H9 (cell line): ENCODE data around the gene AGBL4. TPM values are rescaled to one million over a fixed set of nuclear protein-coding genes. Genes with fewer than 3 reads are reported as not detected.

Experiments used
- DNase-seq: peaks from one replicate; pipeline ENCODE4 v3.0.0-alpha.2; 2017
- H2AFZ ChIP-seq: one replicate; pipeline ENCODE4 v1.6.1; 2013; ENCODE audit warnings: mild to moderate bottlenecking, low read length, control low read depth, moderate library complexity
- H2AK5ac ChIP-seq: 2 replicates; pipeline ENCODE4 v1.6.1; 2013; ENCODE audit warnings: low read length, control low read depth, mixed read lengths; ENCODE audit not compliant: insufficient read length
- H2BK120ac ChIP-seq: one replicate; pipeline ENCODE4 v1.6.1; 2013; ENCODE audit warnings: low read depth, mild to moderate bottlenecking, low read length, control low read depth, inconsistent platforms; ENCODE audit not compliant: poor library complexity, severe bottlenecking
- H2BK12ac ChIP-seq: 2 replicates; pipeline ENCODE4 v1.6.1; 2013; ENCODE audit warnings: low read length, control low read depth, mixed read lengths, low read depth; ENCODE audit not compliant: insufficient read length
- H2BK15ac ChIP-seq: 2 replicates; pipeline ENCODE4 v1.6.1; 2013; ENCODE audit warnings: low read depth, low read length, control low read depth
- H2BK20ac ChIP-seq: one replicate; pipeline ENCODE4 v1.6.1; 2013; ENCODE audit warnings: low read depth, mild to moderate bottlenecking, low read length, control low read depth, inconsistent platforms; ENCODE audit not compliant: poor library complexity, severe bottlenecking
- H2BK5ac ChIP-seq: 2 replicates; pipeline ENCODE4 v1.6.1; 2013; ENCODE audit warnings: low read length, control low read depth, mixed read lengths; ENCODE audit not compliant: insufficient read length
- H3K14ac ChIP-seq: 2 replicates; pipeline ENCODE4 v1.6.1; 2013; ENCODE audit warnings: low read length, control low read depth; ENCODE audit not compliant: insufficient read depth
- H3K18ac ChIP-seq: 2 replicates; pipeline ENCODE4 v1.6.1; 2013; ENCODE audit warnings: low read depth, mild to moderate bottlenecking, mixed read lengths, low read length, control low read depth; ENCODE audit not compliant: insufficient read length
- H3K23ac ChIP-seq: 2 replicates; pipeline ENCODE4 v1.6.1; 2013; ENCODE audit warnings: low read length, control low read depth, mixed read lengths, low read depth; ENCODE audit not compliant: insufficient read length
- H3K23me2 ChIP-seq: 2 replicates; pipeline ENCODE4 v1.6.1; 2013; ENCODE audit warnings: low read depth, mild to moderate bottlenecking, mixed read lengths, low read length, control low read depth; ENCODE audit not compliant: insufficient read length, poor library complexity, severe bottlenecking
- H3K27ac ChIP-seq: 2 replicates; pipeline ENCODE4 v1.5.1; 2013; ENCODE audit warnings: low read length, control low read depth, mixed read lengths, low read depth; ENCODE audit not compliant: insufficient read length
- H3K27me3 ChIP-seq: 2 replicates; pipeline ENCODE4 v1.6.1; 2013; ENCODE audit warnings: low read length, control low read depth, inconsistent platforms; ENCODE audit not compliant: insufficient read depth
- H3K4ac ChIP-seq: 2 replicates; pipeline ENCODE4 v1.6.1; 2013; ENCODE audit warnings: low read depth, mild to moderate bottlenecking, control low read depth, inconsistent platforms, low read length, moderate library complexity
- H3K4me1 ChIP-seq: 2 replicates; pipeline ENCODE4 v1.6.1; 2013; ENCODE audit warnings: low read length, control low read depth, inconsistent platforms; ENCODE audit not compliant: insufficient read depth
- H3K4me2 ChIP-seq: 2 replicates; pipeline ENCODE4 v1.6.1; 2013; ENCODE audit warnings: low read length, control low read depth, mixed read lengths; ENCODE audit not compliant: insufficient read length, insufficient read depth
- H3K56ac ChIP-seq: 2 replicates; pipeline ENCODE4 v1.6.1; 2013; ENCODE audit warnings: low read depth, mild to moderate bottlenecking, mixed read lengths, low read length, control low read depth; ENCODE audit not compliant: insufficient read length
- H3K79me1 ChIP-seq: 2 replicates; pipeline ENCODE4 v1.6.1; 2013; ENCODE audit warnings: low read depth, mild to moderate bottlenecking, moderate library complexity, low read length, control low read depth, inconsistent platforms; ENCODE audit not compliant: insufficient read depth, poor library complexity, severe bottlenecking
- H3K79me2 ChIP-seq: 2 replicates; pipeline ENCODE4 v1.6.1; 2013; ENCODE audit warnings: low read length, control low read depth, inconsistent platforms; ENCODE audit not compliant: insufficient read depth
- H3K9ac ChIP-seq: 2 replicates; pipeline ENCODE4 v1.6.1; 2013; ENCODE audit warnings: low read length, control low read depth, mixed read lengths; ENCODE audit not compliant: insufficient read length; ENCODE audit errors: extremely low read depth
- H3K9me3 ChIP-seq: one replicate; pipeline ENCODE4 v1.6.1; 2013; ENCODE audit warnings: low read depth, low read length, inconsistent platforms; ENCODE audit not compliant: control insufficient read depth
- H3T11ph ChIP-seq: one replicate; pipeline ENCODE4 v1.6.1; 2013; ENCODE audit warnings: mild to moderate bottlenecking, low read length, control low read depth, inconsistent platforms
- H4K20me1 ChIP-seq: one replicate; pipeline ENCODE4 v1.6.1; 2013; ENCODE audit not compliant: control insufficient read depth, insufficient read length, insufficient read depth
- H4K5ac ChIP-seq: 2 replicates; pipeline ENCODE4 v1.6.1; 2013; ENCODE audit warnings: low read depth, mild to moderate bottlenecking, mixed read lengths, low read length, control low read depth; ENCODE audit not compliant: insufficient read length
- H4K8ac ChIP-seq: replicated peaks from 2 replicates; pipeline ENCODE4 v1.6.1; 2013; ENCODE audit warnings: low read length, control low read depth, mixed read lengths, low read depth; ENCODE audit not compliant: insufficient read length
- H4K91ac ChIP-seq: 2 replicates; pipeline ENCODE4 v1.6.1; 2013; ENCODE audit warnings: low read depth, mild to moderate bottlenecking, moderate library complexity, mixed read lengths, low read length, control low read depth; ENCODE audit not compliant: insufficient read length
- H3K27ac Mint-ChIP-seq, 3 experiments: 2 replicates in 2 of 3; 3 replicates in 1 of 3; pipeline ENCODE4 v1.8.0; 2020 to 2021; ENCODE audit warnings: mixed read lengths in 3 of 3, mild to moderate bottlenecking in 1 of 3, moderate library complexity in 1 of 3
- H3K27me3 Mint-ChIP-seq: 2 replicates; pipeline ENCODE4 v1.8.0; 2021; ENCODE audit warnings: low read depth, mild to moderate bottlenecking, moderate library complexity, mixed read lengths
- H3K36me3 Mint-ChIP-seq, 3 experiments: 2 replicates in 2 of 3; 3 replicates in 1 of 3; pipeline ENCODE4 v1.8.0; 2020 to 2021; ENCODE audit warnings: low read depth in 3 of 3, mixed read lengths in 3 of 3; ENCODE audit not compliant: insufficient read depth in 1 of 3
- H3K4me1 Mint-ChIP-seq, 2 experiments: 2 replicates each; pipeline ENCODE4 v1.8.0; 2020; ENCODE audit warnings: mixed read lengths in 2 of 2
- H3K4me3 Mint-ChIP-seq, 2 experiments: 2 replicates in 1 of 2; 3 replicates in 1 of 2; pipeline ENCODE4 v1.8.0; 2020 to 2021; ENCODE audit warnings: mild to moderate bottlenecking in 2 of 2, mixed read lengths in 2 of 2, moderate library complexity in 1 of 2
- H3K9me3 Mint-ChIP-seq, 2 experiments: 2 replicates in 1 of 2; 3 replicates in 1 of 2; pipeline ENCODE4 v1.8.0; 2020; ENCODE audit warnings: mild to moderate bottlenecking in 2 of 2, mixed read lengths in 2 of 2, moderate library complexity in 1 of 2
- total RNA-seq: library from RNA; stranded (reverse); gene quantifications from 2 replicates; pipeline ENCODE4 v1.2.1, GENCODE V29; 2021
- TF ChIP-seq, protein P1 (sequence below): fragments of 200-600 bp; sonication (generic); conservative IDR thresholded peaks from 3 replicates; pipeline ENCODE4 v1.8.0; 2021; ENCODE audit warnings: antibody characterized with exemption, mild to moderate bottlenecking

The AGBL4 gene
- total RNA-seq, 1 experiment from 2014 or later, result not detected

DNA sequence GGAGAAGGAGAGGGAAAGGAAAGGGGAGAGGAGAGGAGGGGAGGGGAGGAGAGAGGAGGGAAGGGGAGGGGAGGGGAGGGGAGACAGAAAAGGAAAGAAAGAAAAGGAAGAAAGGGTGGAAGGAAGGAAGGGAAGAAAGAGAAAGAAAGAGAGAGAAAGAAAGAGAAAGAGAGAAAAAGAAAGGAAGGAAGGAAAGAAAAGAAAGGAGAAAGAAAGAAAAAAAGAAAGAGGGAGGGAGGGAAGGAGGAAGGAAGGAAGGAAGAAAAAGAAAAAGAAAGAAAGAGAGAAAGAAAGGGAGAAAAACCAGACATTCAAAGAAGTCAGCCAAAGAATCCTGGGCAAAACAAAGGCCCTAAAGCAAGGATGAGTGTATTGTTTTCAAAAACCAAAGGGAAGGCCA lies 1426.1 kb downstream of the AGBL4 start:
- peaks cover 17 to 23% of the 10 kb centered on the region in 2 experiments for H3K4me1 Mint-ChIP-seq
- H3K36me3 Mint-ChIP-seq, result no peaks in the 10 kb centered on the region

More for the DNA sequence above, 1426.1 kb downstream of the AGBL4 start:
- Histone ChIP-seq H3K27me3 (no peaks in the 10 kb centered on the region), H3K27ac (no peak overlapping the region), H2BK120ac (no peak overlapping the region), H3K9me3 (no peaks in the 10 kb centered on the region), H2BK20ac (no peak overlapping the region), H4K8ac (no peak overlapping the region), H2BK5ac (no peak overlapping the region), H2AK5ac (no peak overlapping the region), H4K91ac (no peak overlapping the region), H3K14ac (no peak overlapping the region), H4K20me1 (no peaks in the 10 kb centered on the region), H3K56ac (no peak overlapping the region), H3T11ph (no peak overlapping the region), H3K4ac (no peak overlapping the region), H3K9ac (no peak overlapping the region), H4K5ac (no peak overlapping the region), H3K79me1 (no peaks in the 10 kb centered on the region), H2BK15ac (no peak overlapping the region), H2BK12ac (no peak overlapping the region), H3K18ac (no peak overlapping the region), H3K23ac (no peak overlapping the region), H3K4me1 (peaks cover 10% of the 10 kb centered on the region; the same call in 1 of the 2 replicates), H3K4me2 (no peak overlapping the region), H2AFZ (no peak overlapping the region), H3K79me2 (no peaks in the 10 kb centered on the region), H3K23me2 (no peaks in the 10 kb centered on the region)
- H3K27ac Mint-ChIP-seq, result no peak overlapping the region
- H3K27me3 Mint-ChIP-seq, result no peaks in the 10 kb centered on the region
- TF ChIP-seq, protein P1, sequence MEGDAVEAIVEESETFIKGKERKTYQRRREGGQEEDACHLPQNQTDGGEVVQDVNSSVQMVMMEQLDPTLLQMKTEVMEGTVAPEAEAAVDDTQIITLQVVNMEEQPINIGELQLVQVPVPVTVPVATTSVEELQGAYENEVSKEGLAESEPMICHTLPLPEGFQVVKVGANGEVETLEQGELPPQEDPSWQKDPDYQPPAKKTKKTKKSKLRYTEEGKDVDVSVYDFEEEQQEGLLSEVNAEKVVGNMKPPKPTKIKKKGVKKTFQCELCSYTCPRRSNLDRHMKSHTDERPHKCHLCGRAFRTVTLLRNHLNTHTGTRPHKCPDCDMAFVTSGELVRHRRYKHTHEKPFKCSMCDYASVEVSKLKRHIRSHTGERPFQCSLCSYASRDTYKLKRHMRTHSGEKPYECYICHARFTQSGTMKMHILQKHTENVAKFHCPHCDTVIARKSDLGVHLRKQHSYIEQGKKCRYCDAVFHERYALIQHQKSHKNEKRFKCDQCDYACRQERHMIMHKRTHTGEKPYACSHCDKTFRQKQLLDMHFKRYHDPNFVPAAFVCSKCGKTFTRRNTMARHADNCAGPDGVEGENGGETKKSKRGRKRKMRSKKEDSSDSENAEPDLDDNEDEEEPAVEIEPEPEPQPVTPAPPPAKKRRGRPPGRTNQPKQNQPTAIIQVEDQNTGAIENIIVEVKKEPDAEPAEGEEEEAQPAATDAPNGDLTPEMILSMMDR, result no peak
- no peak overlapping the region for H3K4me3 Mint-ChIP-seq
- no peaks in the 10 kb centered on the region for H3K9me3 Mint-ChIP-seq
- no peak for DNase-seq
